Measurements from ENCODE around the gene TSPYL2.

Gene TSPYL2

GRCh38 chrX:53056292-53056691 is 25.9 kb upstream of the TSPYL2 start:
- Histone ChIP-seq H3K9me3 (ENCODE audit: control insufficient read depth, low read length) (no peaks in the 10 kb centered on the region), H3K27ac (no peak overlapping the region), H3K79me2 (no peaks in the 10 kb centered on the region), H3K9ac (no peak overlapping the region), H3K4me2 (ENCODE audit: low read length) (no peak overlapping the region), H3K4me1 (no peaks in the 10 kb centered on the region), H3K27me3 (ENCODE audit: control insufficient read depth, insufficient read depth, low read length) (no peaks in the 10 kb centered on the region), H3K4me3 (ENCODE audit: low read depth, low read length) (no peak overlapping the region), H2AFZ (no peak overlapping the region), H3K36me3 (ENCODE audit: control insufficient read depth, insufficient read depth, low read length) (no peaks in the 10 kb centered on the region)
- no peak for TF ChIP-seq CTCF (IDR thresholded peaks at IDR 0.05)

GRCh38 chrX:53065104-53065503 is 17.1 kb upstream of the TSPYL2 start:
- H3K4me2 ChIP-seq (ENCODE audit: low read length): no peak overlapping the region
- H3K9me3 ChIP-seq (ENCODE audit: control insufficient read depth, low read length): no peaks in the 10 kb centered on the region
- no peak overlapping the region for H3K27ac ChIP-seq
- no peak overlapping the region for H3K9ac ChIP-seq
- TF ChIP-seq CTCF (IDR thresholded peaks at IDR 0.05): no peak
- no peaks in the 10 kb centered on the region for H3K36me3 ChIP-seq (ENCODE audit: control insufficient read depth, insufficient read depth, low read length)
- no peaks in the 10 kb centered on the region for H3K79me2 ChIP-seq
- no peak overlapping the region for H3K4me3 ChIP-seq (ENCODE audit: low read depth, low read length)
- H3K4me1 ChIP-seq: no peaks in the 10 kb centered on the region
- H3K27me3 ChIP-seq (ENCODE audit: control insufficient read depth, insufficient read depth, low read length): no peaks in the 10 kb centered on the region
- H2AFZ ChIP-seq: no peak overlapping the region

GRCh38 chrX:53071064-53071463 is 11.1 kb upstream of the TSPYL2 start:
- no peak for TF ChIP-seq CTCF (IDR thresholded peaks at IDR 0.05)
- Histone ChIP-seq H3K4me2 (ENCODE audit: low read length) (no peak overlapping the region), H3K36me3 (ENCODE audit: control insufficient read depth, insufficient read depth, low read length) (no peaks in the 10 kb centered on the region), H3K9me3 (ENCODE audit: control insufficient read depth, low read length) (no peaks in the 10 kb centered on the region), H3K4me3 (ENCODE audit: low read depth, low read length) (no peak overlapping the region), H3K27me3 (ENCODE audit: control insufficient read depth, insufficient read depth, low read length) (no peaks in the 10 kb centered on the region), H3K27ac (no peak overlapping the region), H2AFZ (no peak overlapping the region), H3K79me2 (no peaks in the 10 kb centered on the region), H3K4me1 (no peaks in the 10 kb centered on the region), H3K9ac (no peak overlapping the region)

GRCh38 chrX:53071604-53072417 is 10.4 kb upstream of the TSPYL2 start:
- H3K4me3 ChIP-seq (ENCODE audit: low read depth, low read length): peak overlapping the region; percentile 48
- no peaks in the 10 kb centered on the region for H3K4me1 ChIP-seq
- H2AFZ ChIP-seq: peak overlapping the region; percentile 72
- peak overlapping the region; percentile 61 for H3K4me2 ChIP-seq (ENCODE audit: low read length)
- no peaks in the 10 kb centered on the region for H3K79me2 ChIP-seq
- no peaks in the 10 kb centered on the region for H3K36me3 ChIP-seq (ENCODE audit: control insufficient read depth, insufficient read depth, low read length)
- H3K9me3 ChIP-seq (ENCODE audit: control insufficient read depth, low read length): no peaks in the 10 kb centered on the region
- peak; percentile 62 for TF ChIP-seq CTCF (IDR thresholded peaks at IDR 0.05)
- H3K27ac ChIP-seq: peak overlapping the region; percentile 61
- no peak overlapping the region for H3K9ac ChIP-seq
- no peaks in the 10 kb centered on the region for H3K27me3 ChIP-seq (ENCODE audit: control insufficient read depth, insufficient read depth, low read length)

All from parathyroid adenoma (tissue), 2 donors.